ENCODE data around the gene ZFP36L2. TPM values are rescaled to one million over a fixed set of nuclear protein-coding genes. Genes with fewer than 3 reads are reported as not detected.

The ZFP36L2 gene
- total and polyA plus RNA-seq, 2 donors (not counting 3 experiments of a cell fraction or from before 2014, with no cell fraction given) = 14.5 to 75.9 TPM

- FAIRE-seq (no peak), DNase-seq (ENCODE audit: low read depth, low spot score) (no peak)
- intact Hi-C loops (cut with micrococcal nuclease) = no loop called here
- Histone ChIP-seq H3K9ac (replicated peaks; ENCODE audit: extremely low read depth, insufficient read depth, low read length) (no peak overlapping the region), H3K27ac (ENCODE audit: insufficient read depth, low read depth, low read length) (no peak overlapping the region), H3K27me3 (ENCODE audit: control insufficient read depth in 2 of 2, insufficient read depth in 2 of 2, low read length in 2 of 2) (no peaks in the 10 kb centered on the region), H4K20me1 (replicated peaks; ENCODE audit: control insufficient read depth, extremely low read depth, insufficient read depth, low read length) (no peaks in the 10 kb centered on the region), H3K9me3 (replicated peaks; ENCODE audit: control insufficient read depth, insufficient read depth, low read length) (no peaks in the 10 kb centered on the region), H3K4me3 (replicated peaks in 1 of 3; ENCODE audit: insufficient read depth in 1 of 3, low read depth in 1 of 3, low read length in 3 of 3) (no peak overlapping the region), H3K9me1 (replicated peaks; ENCODE audit: control insufficient read depth, extremely low read depth, insufficient read depth, low read length) (no peaks in the 10 kb centered on the region), H2AFZ (ENCODE audit: low read depth, low read length) (no peak overlapping the region), H3K79me2 (ENCODE audit: control insufficient read depth, insufficient read depth, low read length) (no peaks in the 10 kb centered on the region), H3K4me1 (ENCODE audit: control insufficient read depth, extremely low read depth, insufficient read depth, low read length) (no peaks in the 10 kb centered on the region), H3K36me3 (ENCODE audit: control insufficient read depth in 2 of 2, extremely low read depth in 1 of 2, insufficient read depth in 2 of 2, low read length in 2 of 2) (no peaks in the 10 kb centered on the region), H3K4me2 (ENCODE audit: insufficient read depth, low read length) (no peak overlapping the region)
- POLR2A ChIA-PET = no interaction called here
- CTCF ChIA-PET = no interaction called here
- dilution Hi-C loops (cut with MboI; ENCODE audit: extremely low pct_ligation_motif_present, low sequenced_read_pairs) = no loop called here
- BruUV-seq (replicated peaks) = no TSS peak
- TF ChIP-seq MAX (IDR thresholded peaks at IDR 0.05; ENCODE audit: insufficient read depth, insufficient read length) (no peak), JUN (IDR thresholded peaks at IDR 0.05; ENCODE audit: borderline replicate concordance, insufficient read depth, insufficient read length, low read depth) (no peak), POLR2AphosphoS5 (IDR thresholded peaks at IDR 0.05; ENCODE audit: insufficient read depth, low read depth, low read length) (no peak), POLR2A (IDR thresholded peaks at IDR 0.05; ENCODE audit: low read depth, low read length) (no peak), EZH2 (IDR thresholded peaks at IDR 0.05; ENCODE audit: borderline replicate concordance, low read depth, low read length, severe bottlenecking) (no peak), MYC (IDR thresholded peaks at IDR 0.05; ENCODE audit: low read depth, low read length) (no peak), GATA2 (IDR thresholded peaks at IDR 0.05; ENCODE audit: insufficient read depth, insufficient read length, low read depth, low read length) (no peak), FOS (IDR thresholded peaks at IDR 0.05; ENCODE audit: borderline replicate concordance, insufficient read depth, low read length) (no peak)
- TF ChIP-seq, protein P1, sequence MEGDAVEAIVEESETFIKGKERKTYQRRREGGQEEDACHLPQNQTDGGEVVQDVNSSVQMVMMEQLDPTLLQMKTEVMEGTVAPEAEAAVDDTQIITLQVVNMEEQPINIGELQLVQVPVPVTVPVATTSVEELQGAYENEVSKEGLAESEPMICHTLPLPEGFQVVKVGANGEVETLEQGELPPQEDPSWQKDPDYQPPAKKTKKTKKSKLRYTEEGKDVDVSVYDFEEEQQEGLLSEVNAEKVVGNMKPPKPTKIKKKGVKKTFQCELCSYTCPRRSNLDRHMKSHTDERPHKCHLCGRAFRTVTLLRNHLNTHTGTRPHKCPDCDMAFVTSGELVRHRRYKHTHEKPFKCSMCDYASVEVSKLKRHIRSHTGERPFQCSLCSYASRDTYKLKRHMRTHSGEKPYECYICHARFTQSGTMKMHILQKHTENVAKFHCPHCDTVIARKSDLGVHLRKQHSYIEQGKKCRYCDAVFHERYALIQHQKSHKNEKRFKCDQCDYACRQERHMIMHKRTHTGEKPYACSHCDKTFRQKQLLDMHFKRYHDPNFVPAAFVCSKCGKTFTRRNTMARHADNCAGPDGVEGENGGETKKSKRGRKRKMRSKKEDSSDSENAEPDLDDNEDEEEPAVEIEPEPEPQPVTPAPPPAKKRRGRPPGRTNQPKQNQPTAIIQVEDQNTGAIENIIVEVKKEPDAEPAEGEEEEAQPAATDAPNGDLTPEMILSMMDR (IDR thresholded peaks at IDR 0.05; ENCODE audit: extremely low read depth in 1 of 2, insufficient read depth in 1 of 2, low read depth in 1 of 2, low read length in 2 of 2) = no peak
Measured at GRCh38 chr2:43201016-43201415, 25.4 kb downstream of the ZFP36L2 start.
